ENCODE results near the gene TTLL5.

Gene TTLL5

GRCh38 chr14:75734854-75735253 is 73.8 kb downstream of the TTLL5 start:
- DNase-seq (ENCODE audit: low read depth in 1 of 2, low spot score in 1 of 2): no peak

- DNase-seq (ENCODE audit: low read depth in 1 of 2, low spot score in 1 of 2): no peak
Observed at GRCh38 chr14:75736845-75737485, 75.9 kb downstream of the TTLL5 start.

GRCh38 chr14:75738192-75738591 is 77.1 kb downstream of the TTLL5 start:
- no peak for DNase-seq (ENCODE audit: low read depth in 1 of 2, low spot score in 1 of 2)

- DNase-seq (ENCODE audit: low read depth in 1 of 2, low spot score in 1 of 2): no peak
Observed at GRCh38 chr14:75742867-75743266, 81.8 kb downstream of the TTLL5 start.

GRCh38 chr14:75747899-75748298 is 86.9 kb downstream of the TTLL5 start:
- no peak for DNase-seq (ENCODE audit: low read depth in 1 of 2, low spot score in 1 of 2)

GRCh38 chr14:75748336-75748735 is 87.3 kb downstream of the TTLL5 start:
- DNase-seq (ENCODE audit: low read depth in 1 of 2, low spot score in 1 of 2): no peak

GRCh38 chr14:75751296-75751695 is 90.2 kb downstream of the TTLL5 start:
- DNase-seq (ENCODE audit: low read depth in 1 of 2, low spot score in 1 of 2): no peak

- DNase-seq (ENCODE audit: low read depth in 1 of 2, low spot score in 1 of 2): no peak
Observed at GRCh38 chr14:75752086-75752485, 91.0 kb downstream of the TTLL5 start.

GRCh38 chr14:75752907-75753594 is 92.0 kb downstream of the TTLL5 start:
- no peak for DNase-seq (ENCODE audit: low read depth in 1 of 2, low spot score in 1 of 2)

- DNase-seq (ENCODE audit: low read depth in 1 of 2, low spot score in 1 of 2): no peak
Observed at GRCh38 chr14:75753696-75754095, 92.7 kb downstream of the TTLL5 start.

- no peak for DNase-seq (ENCODE audit: low read depth in 1 of 2, low spot score in 1 of 2)
Observed at GRCh38 chr14:75757644-75758402, 96.8 kb downstream of the TTLL5 start.

GRCh38 chr14:75764020-75764419 is 103.0 kb downstream of the TTLL5 start:
- DNase-seq (ENCODE audit: low read depth in 1 of 2, low spot score in 1 of 2): no peak

GRCh38 chr14:75769047-75769685 is 108.1 kb downstream of the TTLL5 start:
- DNase-seq (ENCODE audit: low read depth in 1 of 2, low spot score in 1 of 2): no peak

- no peak for DNase-seq (ENCODE audit: low read depth in 1 of 2, low spot score in 1 of 2)
Observed at GRCh38 chr14:75770635-75771034, 109.6 kb downstream of the TTLL5 start.

- no peak for DNase-seq (ENCODE audit: low read depth in 1 of 2, low spot score in 1 of 2)
Observed at GRCh38 chr14:75771595-75771994, 110.5 kb downstream of the TTLL5 start.

GRCh38 chr14:75773046-75773445 is 112.0 kb downstream of the TTLL5 start:
- no peak for DNase-seq (ENCODE audit: low read depth in 1 of 2, low spot score in 1 of 2)

- DNase-seq (ENCODE audit: low read depth in 1 of 2, low spot score in 1 of 2): no peak
Observed at GRCh38 chr14:75781096-75781495, 120.0 kb downstream of the TTLL5 start.

- no peak for DNase-seq (ENCODE audit: low read depth in 1 of 2, low spot score in 1 of 2)
Observed at GRCh38 chr14:75783184-75783583, 122.1 kb downstream of the TTLL5 start.

GRCh38 chr14:75783602-75784313 is 122.7 kb downstream of the TTLL5 start:
- no peak for DNase-seq (ENCODE audit: low read depth in 1 of 2, low spot score in 1 of 2)

- no peak for DNase-seq (ENCODE audit: low read depth in 1 of 2, low spot score in 1 of 2)
Observed at GRCh38 chr14:75784314-75784686, 123.3 kb downstream of the TTLL5 start.

GRCh38 chr14:75793806-75794205 is 132.8 kb downstream of the TTLL5 start:
- no peak for DNase-seq (ENCODE audit: low read depth in 1 of 2, low spot score in 1 of 2)

Measured in activated T-helper 1 cell treated with anti-CD3 and anti-CD28 coated beads, Interleukin-2, amount 50 U/mL, for 16 hours (primary cell).